ENCODE measurements around the gene RANBP17. TPM values are rescaled to one million over a fixed set of nuclear protein-coding genes. Genes with fewer than 3 reads are reported as not detected.
A peak's percentile ranks its signal among the peaks of the same experiment; 100 is the strongest.

RANBP17 gene
- total and polyA plus RNA-seq, 9 of the 15 experiments (the other 6 are each of a cell fraction or from before 2014, with no cell fraction given): not detected

DNA sequence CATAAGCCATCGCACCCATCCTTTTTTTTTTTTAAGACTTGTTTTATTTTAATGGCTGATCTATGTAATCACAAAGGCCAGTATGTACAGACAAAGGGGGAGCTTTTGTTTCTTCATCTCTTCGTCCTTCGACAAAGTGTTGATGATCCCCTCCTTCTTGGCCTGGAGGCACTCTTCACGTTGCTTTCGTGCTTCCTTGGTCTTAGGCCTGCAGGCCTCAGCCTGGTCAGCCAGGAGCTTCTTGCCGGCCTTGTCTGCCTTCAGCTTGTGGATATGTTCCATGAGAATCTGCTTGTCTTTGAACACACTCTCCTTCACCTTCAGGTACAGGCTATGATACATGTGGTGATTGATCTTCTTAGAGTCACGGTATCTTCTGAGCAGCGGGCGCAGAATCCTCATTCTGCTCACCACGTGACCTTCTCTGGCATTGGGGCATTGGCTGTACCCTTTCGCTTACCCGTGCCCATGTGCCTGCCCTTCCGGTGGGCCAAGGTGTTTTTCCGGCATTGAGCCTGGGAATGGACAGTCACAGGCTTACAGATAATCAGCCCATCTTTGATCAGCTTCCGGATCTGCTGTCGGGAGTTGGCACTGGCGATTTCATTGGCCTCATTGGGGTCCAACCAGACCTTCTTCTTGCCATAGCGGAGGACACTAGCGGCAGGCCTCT is 483.3 kb downstream of the RANBP17 start:
- 5% methylated on average over 19 of the region's 19 CpGs for WGBS (ENCODE audit: insufficient coverage, low coverage, missing lambda C conversion rate)
- Histone ChIP-seq H3K4me1 (replicated peaks in 1 of 2; ENCODE audit: control insufficient read depth in 2 of 2, insufficient read depth in 2 of 2, low read length in 2 of 2) (no peaks in the 10 kb centered on the region), H3K27ac (ENCODE audit: extremely low read depth, low read depth, low read length) (no peak overlapping the region), H3K9ac (ENCODE audit: insufficient read depth in 1 of 2, low read depth in 2 of 2, low read length in 2 of 2) (no peak overlapping the region), H3K27me3 (ENCODE audit: control insufficient read depth in 2 of 2, insufficient read depth in 2 of 2, low read length in 2 of 2) (peaks cover 6 to 8% of the 10 kb centered on the region in 2 experiments; a peak in 4 of 5 replicates), H3K36me3 (ENCODE audit: control insufficient read depth, insufficient read depth, low read length) (no peaks in the 10 kb centered on the region), H3K9me3 (replicated peaks; ENCODE audit: control insufficient read depth, insufficient read depth, low read depth, low read length) (no peaks in the 10 kb centered on the region), H3K9me1 (ENCODE audit: control insufficient read depth, insufficient read depth, low read length) (no peaks in the 10 kb centered on the region), H3K79me2 (ENCODE audit: control insufficient read depth, insufficient read depth, low read length) (no peaks in the 10 kb centered on the region), H2AFZ (ENCODE audit: low read depth, low read length) (no peak overlapping the region), H3K4me3 (no peak overlapping the region), H3K4me2 (ENCODE audit: insufficient read depth, low read length) (no peak overlapping the region), H4K20me1 (replicated peaks; ENCODE audit: control insufficient read depth, insufficient read depth, low read length) (no peaks in the 10 kb centered on the region)
- TF ChIP-seq, protein P1, sequence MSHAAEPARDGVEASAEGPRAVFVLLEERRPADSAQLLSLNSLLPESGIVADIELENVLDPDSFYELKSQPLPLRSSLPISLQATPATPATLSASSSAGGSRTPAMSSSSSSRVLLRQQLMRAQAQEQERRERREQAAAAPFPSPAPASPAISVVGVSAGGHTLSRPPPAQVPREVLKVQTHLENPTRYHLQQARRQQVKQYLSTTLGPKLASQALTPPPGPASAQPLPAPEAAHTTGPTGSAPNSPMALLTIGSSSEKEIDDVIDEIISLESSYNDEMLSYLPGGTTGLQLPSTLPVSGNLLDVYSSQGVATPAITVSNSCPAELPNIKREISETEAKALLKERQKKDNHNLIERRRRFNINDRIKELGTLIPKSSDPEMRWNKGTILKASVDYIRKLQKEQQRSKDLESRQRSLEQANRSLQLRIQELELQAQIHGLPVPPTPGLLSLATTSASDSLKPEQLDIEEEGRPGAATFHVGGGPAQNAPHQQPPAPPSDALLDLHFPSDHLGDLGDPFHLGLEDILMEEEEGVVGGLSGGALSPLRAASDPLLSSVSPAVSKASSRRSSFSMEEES (CRISPR knock-in tag; IDR thresholded peaks at IDR 0.05): 0 out of 2 replicates have a peak, but pooled peaks have one; percentile 11
- TF ChIP-seq OTX1 (CRISPR knock-in tag; IDR thresholded peaks at IDR 0.05): no peak
- no peak for TF ChIP-seq RBM22 (IDR thresholded peaks at IDR 0.05; ENCODE audit: low read depth, low read length, poor library complexity, severe bottlenecking)
- TF ChIP-seq, protein P2, sequence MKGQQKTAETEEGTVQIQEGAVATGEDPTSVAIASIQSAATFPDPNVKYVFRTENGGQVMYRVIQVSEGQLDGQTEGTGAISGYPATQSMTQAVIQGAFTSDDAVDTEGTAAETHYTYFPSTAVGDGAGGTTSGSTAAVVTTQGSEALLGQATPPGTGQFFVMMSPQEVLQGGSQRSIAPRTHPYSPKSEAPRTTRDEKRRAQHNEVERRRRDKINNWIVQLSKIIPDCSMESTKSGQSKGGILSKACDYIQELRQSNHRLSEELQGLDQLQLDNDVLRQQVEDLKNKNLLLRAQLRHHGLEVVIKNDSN (CRISPR knock-in tag; IDR thresholded peaks at IDR 0.05): 0 out of 2 replicates have a peak, but pooled peaks have one; percentile 18
- FAIRE-seq (no peak), ATAC-seq (no peak), DNase-seq (ENCODE audit: extremely low read depth in 1 of 4, low spot score in 3 of 4) (no peak)
- CTCF ChIA-PET (ENCODE audit: low intra/inter-chr PET ratio): no interaction called here
- intact Hi-C loops (cut with micrococcal nuclease): no loop called here
- POLR2A ChIA-PET: no interaction called here
- no TSS peak for BruUV-seq (replicated peaks)
- in situ Hi-C loops (cut with MboI): no loop called here

Small RNA genes within 50 kb of the gene (small RNA-seq; reads per million reads assigned to genes)
- gene AC091980.1: not detected

Other genes with a start within 250 kb of the RANBP17 start
- not detected in 2 replicates for gene GABRP, start 78.3 kb upstream of the RANBP17 start, total RNA-seq (2014; rRNA removed)
- gene GABRP, start 78.3 kb upstream of the RANBP17 start, total RNA-seq (2014; rRNA removed; fragmentation: Illumina TruSeq; extraction: Trizol): not detected in 2 replicates
- gene GABRP, start 78.3 kb upstream of the RANBP17 start, total RNA-seq (2015; rRNA removed; fragmentation: Illumina TruSeq; extraction: Trizol): not detected in 2 replicates
- gene GABRP, start 78.3 kb upstream of the RANBP17 start, total RNA-seq (2021): 0.13 TPM in 1 of 2 replicates, not detected in the other
- not detected in 2 replicates for gene GABRP, start 78.3 kb upstream of the RANBP17 start, polyA plus RNA-seq (2011; rRNA removed)
- gene GABRP, start 78.3 kb upstream of the RANBP17 start, polyA plus RNA-seq (2014; fragmentation: Illumina TruSeq; extraction: Trizol): not detected in 2 replicates
- not detected for gene GABRP, start 78.3 kb upstream of the RANBP17 start, polyA plus RNA-seq (2014; fragmentation: Nextera tagmentation; extraction: Ambion mirVana)
- not detected in 2 replicates for gene GABRP, start 78.3 kb upstream of the RANBP17 start, polyA plus RNA-seq (2014; rRNA removed)

Measured in K562 (cell line).